ENCODE results near the gene PPCS. TPM values are rescaled to one million over a fixed set of nuclear protein-coding genes. Genes with fewer than 3 reads are reported as not detected.

The PPCS gene
- total RNA-seq, 1 donor from 2014 or later: 63.3 TPM

- no peak for TF ChIP-seq EZH2phosphoT487 (IDR thresholded peaks at IDR 0.05)
- H3K4me3 ChIP-seq: no peak overlapping the region
- H3K27ac ChIP-seq: no peak overlapping the region
- H3K9ac ChIP-seq: no peak overlapping the region
- Mint-ChIP-seq H3K36me3 (peaks cover 57% of the 10 kb centered on the region), H3K27me3 (ENCODE audit: insufficient read depth, low read depth) (peaks cover 6% of the 10 kb centered on the region), H3K27ac (no peak overlapping the region), H3K4me3 (no peak overlapping the region), H3K4me1 (no peaks in the 10 kb centered on the region), H3K9me3 (peaks cover 48% of the 10 kb centered on the region)
- no peak overlapping the region for H2AFZ ChIP-seq (replicated peaks)
- DNase-seq (ENCODE audit: low spot score): no peak
- no peaks in the 10 kb centered on the region for H3F3A ChIP-seq (ENCODE audit: low read depth)
- peaks cover 38% of the 10 kb centered on the region for H3K9me3 ChIP-seq (ENCODE audit: low read depth)
- no peaks in the 10 kb centered on the region for H3K4me1 ChIP-seq
- H4K20me1 ChIP-seq (ENCODE audit: low read depth): no peaks in the 10 kb centered on the region
- no peaks in the 10 kb centered on the region for H3K79me2 ChIP-seq (ENCODE audit: low read depth)
- no peaks in the 10 kb centered on the region for H3K27me3 ChIP-seq
- no peak overlapping the region for H3K4me2 ChIP-seq
- H3K36me3 ChIP-seq: no peaks in the 10 kb centered on the region
Measured at GRCh38 chr1:42506576-42506975, 50.2 kb downstream of the PPCS start.

Small RNA genes within 50 kb of the gene (small RNA-seq; reads per million reads assigned to genes)
- not detected for gene TMSB4XP1

Other genes starting within 250 kb of the PPCS start
- 48.8 and 58.5 TPM in 2 replicates for gene FOXJ3, start 121.3 kb upstream of the PPCS start, total RNA-seq (ENCODE audit: low replicate concordance)
- 5.1 and 5.4 TPM in 2 replicates for gene RIMKLA, start 75.8 kb upstream of the PPCS start, total RNA-seq (ENCODE audit: low replicate concordance)
- gene ZMYND12, start 521 bp upstream of the PPCS start, total RNA-seq (ENCODE audit: low replicate concordance): 1.3 and 2.1 TPM in 2 replicates
- 2.0 and 2.8 TPM in 2 replicates for gene CCDC30, start 6.7 kb downstream of the PPCS start, total RNA-seq (ENCODE audit: low replicate concordance)
- gene PPIH, start 201.9 kb downstream of the PPCS start, total RNA-seq (ENCODE audit: low replicate concordance): 77.9 and 126 TPM in 2 replicates
- gene YBX1, start 225.9 kb downstream of the PPCS start, total RNA-seq (ENCODE audit: low replicate concordance): 1,302 and 1,610 TPM in 2 replicates